ENCODE data around the gene ADCY6.

The ADCY6 gene

DNA sequence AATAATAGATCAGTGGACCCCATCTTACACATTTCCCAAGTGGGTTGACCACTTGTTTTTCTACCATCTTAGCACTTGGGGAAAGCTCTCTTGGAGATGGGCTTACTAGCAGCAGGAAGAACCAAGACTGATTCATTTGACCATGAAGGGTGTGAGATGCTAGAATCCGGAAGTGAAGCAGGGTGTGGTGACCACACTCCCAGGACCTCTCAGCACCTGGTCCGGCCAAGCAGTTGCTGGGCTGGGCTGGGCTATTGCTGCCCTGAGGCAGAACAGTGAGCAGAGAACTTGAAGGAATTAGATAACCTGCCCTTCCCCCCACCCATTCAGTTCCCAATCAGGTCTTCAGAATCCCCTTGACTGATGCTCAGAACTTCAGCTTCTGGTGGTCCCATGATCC, 24.4 kb downstream of the ADCY6 start:
- TF ChIP-seq CREB1 (IDR thresholded peaks at IDR 0.05; ENCODE audit: low read depth), result no peak
- no peak for TF ChIP-seq FOXM1 (IDR thresholded peaks at IDR 0.05; ENCODE audit: borderline replicate concordance, low read depth)
- TF ChIP-seq TEAD4 (IDR thresholded peaks at IDR 0.05), result no peak
- TF ChIP-seq NFIC (IDR thresholded peaks at IDR 0.05), result no peak

DNA sequence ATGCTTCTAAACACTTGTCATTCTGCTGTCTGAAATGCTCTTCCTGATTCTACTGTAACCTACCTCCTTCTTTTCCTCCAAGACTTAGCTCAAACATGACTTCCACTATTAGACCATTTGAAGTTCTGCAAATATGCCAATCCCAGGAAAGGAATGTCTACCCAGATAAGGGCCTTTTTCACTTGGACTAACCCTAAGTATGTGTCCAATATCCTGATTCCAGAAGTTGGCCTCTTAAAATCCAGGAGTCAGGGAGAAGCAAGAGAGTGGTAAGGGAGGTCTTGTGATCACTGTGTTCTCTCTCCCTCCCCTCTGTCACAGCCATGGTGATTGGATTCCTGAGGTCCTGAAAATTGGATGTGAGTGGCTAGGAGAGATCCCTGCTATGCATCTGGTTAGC, 30.2 kb downstream of the ADCY6 start:
- TF ChIP-seq ZBTB7A (IDR thresholded peaks at IDR 0.05; ENCODE audit: low read depth) (no peak), EGR1 (IDR thresholded peaks at IDR 0.05) (no peak), NFIC (IDR thresholded peaks at IDR 0.05) (no peak), YY1 (IDR thresholded peaks at IDR 0.05; ENCODE audit: low read depth) (no peak), CEBPB (IDR thresholded peaks at IDR 0.05) (no peak), REST (IDR thresholded peaks at IDR 0.05; ENCODE audit: low read depth) (no peak), TAF1 (IDR thresholded peaks at IDR 0.05; ENCODE audit: low read depth) (no peak), FOXM1 (IDR thresholded peaks at IDR 0.05; ENCODE audit: borderline replicate concordance, low read depth) (no peak), EP300 (IDR thresholded peaks at IDR 0.05; ENCODE audit: borderline replicate concordance) (no peak), CREB1 (IDR thresholded peaks at IDR 0.05; ENCODE audit: low read depth) (no peak), TEAD4 (IDR thresholded peaks at IDR 0.05) (no peak)
- TF ChIP-seq, protein P1, sequence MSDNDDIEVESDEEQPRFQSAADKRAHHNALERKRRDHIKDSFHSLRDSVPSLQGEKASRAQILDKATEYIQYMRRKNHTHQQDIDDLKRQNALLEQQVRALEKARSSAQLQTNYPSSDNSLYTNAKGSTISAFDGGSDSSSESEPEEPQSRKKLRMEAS (IDR thresholded peaks at IDR 0.05), result no peak
- TF ChIP-seq, protein P2, sequence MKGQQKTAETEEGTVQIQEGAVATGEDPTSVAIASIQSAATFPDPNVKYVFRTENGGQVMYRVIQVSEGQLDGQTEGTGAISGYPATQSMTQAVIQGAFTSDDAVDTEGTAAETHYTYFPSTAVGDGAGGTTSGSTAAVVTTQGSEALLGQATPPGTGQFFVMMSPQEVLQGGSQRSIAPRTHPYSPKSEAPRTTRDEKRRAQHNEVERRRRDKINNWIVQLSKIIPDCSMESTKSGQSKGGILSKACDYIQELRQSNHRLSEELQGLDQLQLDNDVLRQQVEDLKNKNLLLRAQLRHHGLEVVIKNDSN (IDR thresholded peaks at IDR 0.05), result no peak

DNA sequence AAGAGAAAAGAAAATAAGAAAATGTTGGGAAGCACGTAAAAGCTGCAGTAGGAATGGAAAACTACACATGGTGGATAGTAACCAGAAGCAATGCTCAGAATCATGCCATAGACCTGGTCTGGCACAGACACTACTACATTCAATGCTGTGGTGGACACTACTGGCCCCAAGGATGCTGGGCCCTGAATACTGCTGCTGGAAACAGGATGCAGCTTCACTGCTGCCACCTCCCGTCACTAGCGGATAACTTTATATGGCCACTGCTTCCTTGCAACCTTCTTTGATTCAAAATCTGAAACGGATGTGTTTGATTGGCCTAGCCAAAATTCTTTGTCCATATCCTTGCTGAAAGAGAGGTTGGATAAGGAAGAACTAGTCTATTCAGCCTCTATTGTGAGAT, 30.7 kb downstream of the ADCY6 start:
- no peak for TF ChIP-seq NFIC (IDR thresholded peaks at IDR 0.05)

- TF ChIP-seq RAD21 (IDR thresholded peaks at IDR 0.05; ENCODE audit: low read depth), result no peak
- TF ChIP-seq CEBPB (IDR thresholded peaks at IDR 0.05), result no peak
- no peak for TF ChIP-seq EGR1 (IDR thresholded peaks at IDR 0.05)
- TF ChIP-seq CREB1 (IDR thresholded peaks at IDR 0.05; ENCODE audit: low read depth), result no peak
- no peak for TF ChIP-seq TEAD4 (IDR thresholded peaks at IDR 0.05)
- no peak for TF ChIP-seq ZBTB7A (IDR thresholded peaks at IDR 0.05; ENCODE audit: low read depth)
- TF ChIP-seq, protein P1 (IDR thresholded peaks at IDR 0.05), result no peak
- TF ChIP-seq, protein P2 (IDR thresholded peaks at IDR 0.05), result no peak
- no peak for TF ChIP-seq FOXM1 (IDR thresholded peaks at IDR 0.05; ENCODE audit: borderline replicate concordance, low read depth)
- no peak for TF ChIP-seq NFIC (IDR thresholded peaks at IDR 0.05)
- TF ChIP-seq EP300 (IDR thresholded peaks at IDR 0.05; ENCODE audit: borderline replicate concordance), result no peak
- no peak for TF ChIP-seq TAF1 (IDR thresholded peaks at IDR 0.05; ENCODE audit: low read depth)
- no peak for TF ChIP-seq REST (IDR thresholded peaks at IDR 0.05; ENCODE audit: low read depth)
- no peak for TF ChIP-seq TCF12 (IDR thresholded peaks at IDR 0.05; ENCODE audit: low read depth)
Measured at GRCh38 chr12:48750769-48751356, 38.0 kb downstream of the ADCY6 start.

DNA sequence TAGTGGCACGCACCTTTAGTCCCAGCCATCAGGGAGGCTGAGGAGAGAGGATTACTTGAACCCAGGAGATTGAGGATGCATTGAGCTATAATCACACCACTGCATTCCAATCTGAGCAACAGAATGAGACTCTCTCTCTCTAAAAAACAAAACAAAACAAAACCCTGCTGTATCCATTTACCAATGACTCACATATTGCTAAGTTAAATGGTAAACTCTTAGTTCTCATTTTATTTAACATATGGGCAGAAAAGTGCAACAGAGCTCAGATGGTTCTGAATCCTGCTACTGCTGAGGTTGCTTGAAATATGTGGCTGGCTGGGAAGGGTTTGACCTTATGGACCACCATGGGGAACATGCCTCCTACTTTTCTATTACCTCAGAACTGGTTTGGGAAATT, 38.7 kb downstream of the ADCY6 start:
- no peak for TF ChIP-seq CREB1 (IDR thresholded peaks at IDR 0.05; ENCODE audit: low read depth)
- TF ChIP-seq, protein P2 (IDR thresholded peaks at IDR 0.05), result no peak
- TF ChIP-seq EGR1 (IDR thresholded peaks at IDR 0.05), result no peak
- no peak for TF ChIP-seq TCF12 (IDR thresholded peaks at IDR 0.05; ENCODE audit: low read depth)
- no peak for TF ChIP-seq TAF1 (IDR thresholded peaks at IDR 0.05; ENCODE audit: low read depth)
- no peak for TF ChIP-seq TEAD4 (IDR thresholded peaks at IDR 0.05)
- no peak for TF ChIP-seq RAD21 (IDR thresholded peaks at IDR 0.05; ENCODE audit: low read depth)
- no peak for TF ChIP-seq ZBTB7A (IDR thresholded peaks at IDR 0.05; ENCODE audit: low read depth)
